Transverse colon (tissue), 4 donors: ENCODE results near the gene GALNT1. TPM values are rescaled to one million over a fixed set of nuclear protein-coding genes. Genes with fewer than 3 reads are reported as not detected.

ENCODE experiments used
- DNase-seq: peaks from one replicate; pipeline ENCODE4 v3.0.0-alpha.2; 2019
- H3K27ac ChIP-seq, 4 donors: fragments of 200-600 bp; sonication (generic); 2 replicates each; pipeline ENCODE4 v1.5.1; 2016 to 2018; ENCODE audit warnings: inconsistent platforms in 4 of 4
- H3K27me3 ChIP-seq: fragments of 200-600 bp; sonication (generic); 2 replicates; pipeline ENCODE4 v1.5.1; 2017; ENCODE audit warnings: inconsistent platforms
- H3K36me3 ChIP-seq, 4 donors: fragments of 200-600 bp; sonication (generic); 2 replicates each; pipeline ENCODE4 v1.5.1; 2017 to 2019; ENCODE audit warnings: inconsistent platforms in 4 of 4
- H3K4me1 ChIP-seq, 4 donors: fragments of 200-600 bp; sonication (generic); 2 replicates each; pipeline ENCODE4 v1.5.1; 2017 to 2020; ENCODE audit warnings: inconsistent platforms in 4 of 4
- H3K4me3 ChIP-seq, 4 donors: fragments of 200-600 bp; sonication (generic); 1 replicate in 1 of 4; 2 replicates in 3 of 4; pipeline versions ENCODE4 v1.5.1 to v1.6.1; 2017 to 2019; ENCODE audit warnings: inconsistent platforms in 4 of 4
- H3K9me3 ChIP-seq, 2 donors: fragments of 200-600 bp; sonication (generic); 2 replicates each; pipeline ENCODE4 v1.5.1; 2017 to 2019; ENCODE audit warnings: inconsistent platforms in 2 of 2
- EP300 ChIP-seq: sonication (generic); formaldehyde crosslinking; IDR thresholded peaks from one replicate; pipeline ENCODE4 v1.6.1; 2017; ENCODE audit warnings: antibody characterized with exemption, low read depth
- POLR2A ChIP-seq: fragments of 450-650 bp; IDR thresholded peaks from one replicate; pipeline ENCODE4 v1.6.1; 2016; ENCODE audit warnings: antibody characterized with exemption, mild to moderate bottlenecking, moderate library complexity
- POLR2AphosphoS5 ChIP-seq, 3 donors: sonication (generic); formaldehyde crosslinking; IDR thresholded peaks; one replicate each; pipeline ENCODE4 v1.6.1; 2016; ENCODE audit warnings: antibody characterized with exemption in 3 of 3
- WGBS, 2 donors: methylation state at CpG; one replicate each; pipeline ENCODE4 v1.1.5; 2018; ENCODE audit warnings: low coverage in 1 of 2; 5-methylcytosine and 5-hydroxymethylcytosine counted together
- in situ Hi-C, 4 donors: fragments of 200-750 bp; cut with MboI; loops; one replicate each; pipeline versions ENCODE4 v1.15.0 to v1.15.1; 2017; ENCODE audit warnings: low sequenced_read_pairs in 3 of 4, low pct_ligation_motif_present in 1 of 4, low pct_unique_long_range_greater_than_20kb in 1 of 4
- intact Hi-C: fragments of 100-400 bp; cut with DNase I; formaldehyde crosslinking; loops from one replicate; pipeline ENCODE4 v1.15.1; 2023; ENCODE audit warnings: low total_unique reads
- total RNA-seq, 4 donors: library from RNA; depleted of rRNA; stranded (reverse); fragments of >200 nt; gene quantifications; one replicate each; pipeline ENCODE4 v1.1.0, GENCODE V29; 2016
- TF ChIP-seq, protein P1 (sequence below), 5 experiments: fragments of 200-600 bp in 3 of 5; fragments of 450-650 bp in 2 of 5; sonication (generic) in 3 of 5; IDR thresholded peaks; 1 replicate in 2 of 5; 2 replicates in 3 of 5; pipeline ENCODE4 v1.5.1; 2016 to 2017; ENCODE audit warnings: antibody characterized with exemption in 5 of 5, inconsistent platforms in 3 of 5, mild to moderate bottlenecking in 2 of 5, moderate library complexity in 1 of 5

The GALNT1 gene
- total RNA-seq, 4 donors from 2014 or later: 21.7 to 86.8 (median 57.6) TPM

DNA sequence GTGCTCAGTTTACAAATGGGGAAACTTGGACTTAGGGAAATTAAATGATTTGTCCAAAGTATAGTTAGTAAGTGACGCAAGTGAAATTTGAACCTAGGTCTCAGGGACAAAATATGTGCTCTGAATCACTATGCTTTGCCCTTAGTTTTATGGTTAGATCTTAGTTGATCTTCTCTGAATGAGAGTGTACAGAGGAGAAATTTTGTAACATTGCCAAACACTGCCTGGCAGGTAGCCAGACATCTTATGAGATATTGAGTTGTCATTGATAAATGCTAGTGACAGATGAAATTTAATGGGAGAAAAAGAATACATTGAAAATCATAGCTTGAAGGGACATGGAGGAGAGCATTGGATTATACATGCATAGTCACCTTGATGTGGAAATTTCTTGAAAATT, 91.4 kb downstream of the GALNT1 start:
- intact Hi-C loops (no loop called here), in situ Hi-C loops (no loop called here)
- H3K36me3 ChIP-seq: peaks cover 0 to 7% (median 0%) of the 10 kb centered on the region in 4 donors
- no peaks in the 10 kb centered on the region for H3K27me3 ChIP-seq
- H3K4me1 ChIP-seq: peaks cover 0 to 14% (median 4%) of the 10 kb centered on the region in 4 donors
- peak; percentile 50 for DNase-seq
- 25 to 62% methylated on average over 1 of the region's 1 CpG for WGBS, 2 donors
- no peak overlapping the region for H3K4me3 ChIP-seq
- TF ChIP-seq POLR2AphosphoS5 (IDR thresholded peaks at IDR 0.05) (no peak), POLR2A (no peak), EP300 (no peak)
- TF ChIP-seq, protein P1, sequence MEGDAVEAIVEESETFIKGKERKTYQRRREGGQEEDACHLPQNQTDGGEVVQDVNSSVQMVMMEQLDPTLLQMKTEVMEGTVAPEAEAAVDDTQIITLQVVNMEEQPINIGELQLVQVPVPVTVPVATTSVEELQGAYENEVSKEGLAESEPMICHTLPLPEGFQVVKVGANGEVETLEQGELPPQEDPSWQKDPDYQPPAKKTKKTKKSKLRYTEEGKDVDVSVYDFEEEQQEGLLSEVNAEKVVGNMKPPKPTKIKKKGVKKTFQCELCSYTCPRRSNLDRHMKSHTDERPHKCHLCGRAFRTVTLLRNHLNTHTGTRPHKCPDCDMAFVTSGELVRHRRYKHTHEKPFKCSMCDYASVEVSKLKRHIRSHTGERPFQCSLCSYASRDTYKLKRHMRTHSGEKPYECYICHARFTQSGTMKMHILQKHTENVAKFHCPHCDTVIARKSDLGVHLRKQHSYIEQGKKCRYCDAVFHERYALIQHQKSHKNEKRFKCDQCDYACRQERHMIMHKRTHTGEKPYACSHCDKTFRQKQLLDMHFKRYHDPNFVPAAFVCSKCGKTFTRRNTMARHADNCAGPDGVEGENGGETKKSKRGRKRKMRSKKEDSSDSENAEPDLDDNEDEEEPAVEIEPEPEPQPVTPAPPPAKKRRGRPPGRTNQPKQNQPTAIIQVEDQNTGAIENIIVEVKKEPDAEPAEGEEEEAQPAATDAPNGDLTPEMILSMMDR (IDR thresholded peaks at IDR 0.05): no peak
- no peaks in the 10 kb centered on the region for H3K9me3 ChIP-seq
- no peak overlapping the region for H3K27ac ChIP-seq

DNA sequence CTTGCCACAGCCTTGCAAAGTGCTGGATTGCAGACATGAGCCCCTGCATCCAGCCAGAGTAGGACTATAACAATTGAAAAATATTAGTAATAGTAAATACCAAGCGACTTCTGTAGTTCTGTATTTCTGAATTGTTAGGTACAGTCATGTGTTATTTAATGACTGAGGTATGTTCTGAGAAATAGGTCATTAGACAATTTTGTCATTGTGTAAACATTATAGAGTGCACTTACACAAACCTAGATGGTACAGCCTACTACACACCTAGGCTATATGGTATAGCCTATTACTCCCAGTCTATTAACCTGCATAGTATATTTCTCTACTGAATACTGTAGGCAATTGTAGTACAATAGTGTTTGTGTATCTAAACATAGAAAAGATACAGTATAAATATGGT, 92.1 kb downstream of the GALNT1 start:
- Histone ChIP-seq H3K27ac (no peak overlapping the region), H3K4me3 (no peak overlapping the region), H3K9me3 (no peaks in the 10 kb centered on the region), H3K27me3 (no peaks in the 10 kb centered on the region), H3K36me3 (peaks cover 0 to 14% (median 0%) of the 10 kb centered on the region in 4 donors), H3K4me1 (peaks cover 0 to 14% (median 4%) of the 10 kb centered on the region in 4 donors)
- TF ChIP-seq POLR2AphosphoS5 (IDR thresholded peaks at IDR 0.05) (no peak), EP300 (no peak), POLR2A (no peak)
- TF ChIP-seq, protein P1 (IDR thresholded peaks at IDR 0.05): no peak
- 100% methylated on average over 1 of the region's 1 CpG for WGBS, 2 donors
- in situ Hi-C loops (no loop called here), intact Hi-C loops (no loop called here)
- DNase-seq: no peak

DNA sequence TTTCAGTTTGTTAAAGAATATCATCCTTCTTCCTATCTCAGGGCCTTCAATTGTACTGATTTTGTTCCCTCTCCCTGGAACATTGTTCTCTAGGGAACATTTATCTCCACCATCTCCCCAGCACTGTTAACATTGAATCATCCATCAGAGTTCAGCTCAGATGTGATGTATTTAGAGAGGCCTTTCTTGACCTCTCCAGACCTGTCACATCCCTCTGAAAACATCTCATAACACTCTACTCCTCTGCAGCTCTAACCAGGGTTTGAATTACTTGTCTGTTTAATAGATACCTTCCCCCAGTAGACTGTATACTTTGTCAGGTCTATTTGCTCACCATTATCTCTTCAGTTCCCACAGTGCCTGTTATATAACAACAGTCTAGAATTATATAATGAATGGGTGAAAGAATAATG, 98.6 kb downstream of the GALNT1 start:
- in situ Hi-C loops (no loop called here), intact Hi-C loops (no loop called here)
- no peak overlapping the region for H3K27ac ChIP-seq
- peaks cover 0 to 14% (median 0%) of the 10 kb centered on the region in 4 donors for H3K36me3 ChIP-seq
- DNase-seq: no peak
- H3K4me3 ChIP-seq: no peak overlapping the region
- no peaks in the 10 kb centered on the region for H3K4me1 ChIP-seq
- H3K27me3 ChIP-seq: no peaks in the 10 kb centered on the region
- no peak for TF ChIP-seq POLR2AphosphoS5 (IDR thresholded peaks at IDR 0.05)
- TF ChIP-seq, protein P1 (IDR thresholded peaks at IDR 0.05): no peak
- no peak for TF ChIP-seq POLR2A
- TF ChIP-seq EP300: no peak
- H3K9me3 ChIP-seq: no peaks in the 10 kb centered on the region

DNA sequence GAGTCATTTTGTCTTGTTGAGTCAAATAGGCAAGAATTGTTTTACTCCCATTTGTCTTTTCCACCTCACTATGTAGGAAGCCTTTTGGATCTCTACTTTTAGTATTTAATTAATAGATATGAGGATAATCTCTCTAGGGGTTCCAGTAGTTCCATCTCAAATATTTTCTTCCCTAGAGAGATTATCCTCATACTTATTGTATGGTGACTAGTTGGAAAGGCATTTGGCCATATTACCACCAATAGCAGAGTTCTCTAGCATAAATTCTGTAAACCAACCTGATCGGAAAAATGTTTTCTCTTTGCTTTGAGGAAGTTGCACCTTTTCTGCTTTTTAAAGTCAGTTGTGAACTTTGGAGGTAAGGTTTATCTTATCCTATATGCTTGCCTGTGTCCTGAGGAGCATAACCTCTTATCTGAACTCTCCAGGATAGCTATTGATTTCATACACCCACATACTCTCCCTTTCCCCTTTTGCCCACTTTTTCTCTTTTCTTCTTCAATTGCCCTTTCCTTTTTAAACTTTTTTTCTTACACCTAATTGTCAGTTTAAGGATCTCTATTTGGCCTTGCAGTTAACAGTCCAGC, 100.8 kb downstream of the GALNT1 start:
- Histone ChIP-seq H3K27ac (no peak overlapping the region), H3K27me3 (no peaks in the 10 kb centered on the region), H3K9me3 (no peaks in the 10 kb centered on the region), H3K4me3 (no peak overlapping the region), H3K4me1 (no peaks in the 10 kb centered on the region), H3K36me3 (peaks cover 0 to 11% (median 0%) of the 10 kb centered on the region in 4 donors)
- in situ Hi-C loops (no loop called here), intact Hi-C loops (no loop called here)
- 45 to 100% methylated on average over 1 of the region's 1 CpG for whole genome bisulfite sequencing, 2 donors
- TF ChIP-seq POLR2AphosphoS5 (IDR thresholded peaks at IDR 0.05): no peak
- TF ChIP-seq, protein P1 (IDR thresholded peaks at IDR 0.05): no peak
- no peak for TF ChIP-seq POLR2A
- no peak for TF ChIP-seq EP300
- DNase-seq: no peak
